Ascending aorta (tissue), 2 donors: ENCODE results near the gene RAPH1. TPM values are rescaled to one million over a fixed set of nuclear protein-coding genes. Genes with fewer than 3 reads are reported as not detected.

ENCODE experiments used
- DNase-seq, 2 donors: peaks; one replicate each; pipeline ENCODE4 v3.0.0-alpha.2; 2019; ENCODE audit warnings: low spot score in 2 of 2
- H3K27ac ChIP-seq, 2 donors: fragments of 200-600 bp; sonication (generic); one replicate each; pipeline ENCODE4 v1.5.1; 2016 to 2017; ENCODE audit warnings: mild to moderate bottlenecking in 1 of 2
- H3K27me3 ChIP-seq: fragments of 200-600 bp; sonication (generic); one replicate; pipeline ENCODE4 v1.5.1; 2017
- H3K36me3 ChIP-seq, 2 donors: fragments of 200-600 bp; sonication (generic); one replicate each; pipeline ENCODE4 v1.5.1; 2016
- H3K4me1 ChIP-seq, 2 donors: fragments of 200-600 bp; sonication (generic); one replicate each; pipeline ENCODE4 v1.5.1; 2016 to 2017; ENCODE audit warnings: mild to moderate bottlenecking in 1 of 2
- H3K4me3 ChIP-seq, 2 donors: fragments of 200-600 bp; sonication (generic); one replicate each; pipeline ENCODE4 v1.5.1; 2016 to 2017; ENCODE audit warnings: mild to moderate bottlenecking in 1 of 2
- H3K9me3 ChIP-seq, 2 donors: fragments of 200-600 bp; sonication (generic); one replicate each; pipeline ENCODE4 v1.5.1; 2016
- CTCF ChIP-seq, 3 experiments: fragments of 200-600 bp in 2 of 3; fragments of 450-650 bp in 1 of 3; sonication (generic) in 2 of 3; IDR thresholded peaks; one replicate each; pipeline ENCODE4 v1.5.1; 2016 to 2019; ENCODE audit warnings: antibody characterized with exemption in 3 of 3, mild to moderate bottlenecking in 1 of 3, moderate library complexity in 1 of 3
- intact Hi-C: fragments of 100-400 bp; cut with DNase I; formaldehyde crosslinking; loops from one replicate; pipeline ENCODE4 v1.15.1; 2023
- total RNA-seq: library from RNA; depleted of rRNA; stranded (reverse); fragments of >200 nt; gene quantifications from one replicate; pipeline ENCODE4 v1.1.0, GENCODE V29; 2016

Gene RAPH1
- total RNA-seq, 1 donor from 2014 or later: 49.8 TPM

- peaks cover 0 to 4% of the 10 kb centered on the region in 2 donors for H3K4me1 ChIP-seq
- peaks cover 31 to 43% of the 10 kb centered on the region in 2 donors for H3K36me3 ChIP-seq
- intact Hi-C loops: no loop called here
- no peak for TF ChIP-seq CTCF (IDR thresholded peaks at IDR 0.05)
- no peak overlapping the region for H3K4me3 ChIP-seq
- no peaks in the 10 kb centered on the region for H3K27me3 ChIP-seq
- no peak overlapping the region for H3K27ac ChIP-seq
- H3K9me3 ChIP-seq: no peaks in the 10 kb centered on the region
- no peak for DNase-seq
Measured at GRCh38 chr2:203461746-203462145, 73.4 kb downstream of the RAPH1 start.

- intact Hi-C loops: no loop called here
- peaks cover 44 to 55% of the 10 kb centered on the region in 2 donors for H3K36me3 ChIP-seq
Measured at GRCh38 chr2:203455209-203455608, 79.9 kb downstream of the RAPH1 start.

GRCh38 chr2:203453858-203454451 lies 81.1 kb downstream of the RAPH1 start:
- no peak overlapping the region for H3K4me3 ChIP-seq
- intact Hi-C loops: loop anchor here (5.0 kb wide), 1 partner anchor 127 kb away; the partner anchor contains the start of gene ABI2
- H3K36me3 ChIP-seq: peaks cover 38 to 54% of the 10 kb centered on the region in 2 donors
- peak; percentile 54 to 78 (median 59) for TF ChIP-seq CTCF (IDR thresholded peaks at IDR 0.05)
- peaks cover 0 to 2% of the 10 kb centered on the region in 2 donors for H3K4me1 ChIP-seq
- no peak overlapping the region for H3K27ac ChIP-seq
- no peaks in the 10 kb centered on the region for H3K27me3 ChIP-seq
- no peak for DNase-seq
- no peaks in the 10 kb centered on the region for H3K9me3 ChIP-seq

More at GRCh38 chr2:203455209-203455608, 79.9 kb downstream of the RAPH1 start:
- Histone ChIP-seq H3K27ac (no peak overlapping the region), H3K4me3 (no peak overlapping the region), H3K4me1 (peaks cover 0 to 2% of the 10 kb centered on the region in 2 donors), H3K9me3 (no peaks in the 10 kb centered on the region), H3K27me3 (no peaks in the 10 kb centered on the region)
- no peak for DNase-seq
- TF ChIP-seq CTCF (IDR thresholded peaks at IDR 0.05): no peak

GRCh38 chr2:203451689-203452088 lies 83.4 kb downstream of the RAPH1 start:
- intact Hi-C loops: loop anchor here (5.0 kb wide), 1 partner anchor 124 kb away; the partner anchor contains the start of gene ABI2
- Histone ChIP-seq H3K36me3 (peaks cover 38 to 40% of the 10 kb centered on the region in 2 donors), H3K9me3 (no peaks in the 10 kb centered on the region), H3K27ac (no peak overlapping the region), H3K4me3 (no peak overlapping the region), H3K4me1 (peaks cover 0 to 2% of the 10 kb centered on the region in 2 donors), H3K27me3 (no peaks in the 10 kb centered on the region)
- TF ChIP-seq CTCF (IDR thresholded peaks at IDR 0.05): no peak
- no peak for DNase-seq

GRCh38 chr2:203451011-203451410 lies 84.1 kb downstream of the RAPH1 start:
- TF ChIP-seq CTCF (IDR thresholded peaks at IDR 0.05): no peak
- H3K9me3 ChIP-seq: no peaks in the 10 kb centered on the region
- peaks cover 42 to 44% of the 10 kb centered on the region in 2 donors for H3K36me3 ChIP-seq
- H3K4me3 ChIP-seq: no peak overlapping the region
- no peaks in the 10 kb centered on the region for H3K27me3 ChIP-seq
- peaks cover 0 to 2% of the 10 kb centered on the region in 2 donors for H3K4me1 ChIP-seq
- no peak for DNase-seq
- intact Hi-C loops: loop anchor here (5.0 kb wide), 1 partner anchor 124 kb away; the partner anchor contains the start of gene ABI2
- H3K27ac ChIP-seq: no peak overlapping the region
